HepG2 (cell line): ENCODE results near the gene TMEM38B. TPM values are rescaled to one million over a fixed set of nuclear protein-coding genes. Genes with fewer than 3 reads are reported as not detected.

Source experiments
- ATAC-seq: fragments of 200-7000 bp; cut with Tn5 transposase; 3 replicates; pipeline ENCODE4 v1.9.1; 2020; ENCODE audit warnings: mild to moderate bottlenecking, moderate library complexity
- BruUV-seq: library from RNA; stranded (reverse); fragments of 400-500 nt; replicated peaks from 2 replicates; lab custom pipeline; 2021; lab: Mats Ljungman, UMichigan
- CTCF ChIA-PET: fragments of 300-600 bp; formaldehyde crosslinking; extraction: SDS; loops from one replicate; lab custom pipeline; 2021; ENCODE audit warnings: low total read pairs, inconsistent platforms, low intra/inter-chr PET ratio; lab: Yijun Ruan, JAX
- POLR2A ChIA-PET: fragments of 350-600 bp; sonication (Branson Sonifier 250); formaldehyde crosslinking; loops from one replicate; lab custom pipeline; 2020; ENCODE audit warnings: antibody characterized with exemption, inconsistent platforms; lab: Yijun Ruan, JAX
- DNase-seq: peaks from one replicate; pipeline ENCODE4 v3.0.0-alpha.2; 2015; ENCODE audit warnings: low spot score
- FAIRE-seq: peaks from 3 replicates; lab custom pipeline; 2011; peaks lifted over from hg19 to GRCh38; lab: Jason Lieb, UNC
- H2AFZ ChIP-seq: one replicate; pipeline ENCODE4 v1.6.1; 2011; ENCODE audit warnings: low read length, inconsistent platforms
- H3K27ac ChIP-seq: fragments of 300-600 bp; 3 replicates; pipeline ENCODE4 v1.8.0; 2011; ENCODE audit warnings: mixed run types, mild to moderate bottlenecking, mixed read lengths, low read length, inconsistent platforms; ENCODE audit not compliant: insufficient read depth; ENCODE audit errors: extremely low read length
- H3K27me3 ChIP-seq, 2 experiments: fragments of 200-600 bp in 1 of 2; 2 replicates in 1 of 2; 3 replicates in 1 of 2; pipeline versions ENCODE4 v1.6.0 to v1.8.0; 2011; ENCODE audit warnings: low read length in 2 of 2, mild to moderate bottlenecking in 2 of 2, moderate library complexity in 2 of 2, inconsistent platforms in 1 of 2; ENCODE audit not compliant: insufficient read depth in 2 of 2, control insufficient read depth in 1 of 2
- H3K36me3 ChIP-seq, 2 experiments: fragments of 200-600 bp in 1 of 2; replicated peaks in 1 of 2; 2 replicates in 1 of 2; 3 replicates in 1 of 2; pipeline versions ENCODE4 v1.5.1 to v1.8.0; 2011; ENCODE audit warnings: low read length in 2 of 2, inconsistent platforms in 1 of 2; ENCODE audit not compliant: insufficient read depth in 2 of 2, control insufficient read depth in 1 of 2
- H3K4me1 ChIP-seq: 2 replicates; pipeline ENCODE4 v1.5.1; 2012; ENCODE audit warnings: low read length, inconsistent platforms; ENCODE audit not compliant: insufficient read depth
- H3K4me2 ChIP-seq: 2 replicates; pipeline ENCODE4 v1.6.0; 2011; ENCODE audit warnings: low read depth, low read length, inconsistent platforms
- H3K4me3 ChIP-seq, 3 experiments: fragments of 200-600 bp in 1 of 3; sonication (generic), shearing (Covaris generic) in 1 of 3; replicated peaks in 1 of 3; 2 replicates each; pipeline ENCODE4 v1.5.1; 2011 to 2016; ENCODE audit warnings: low read length in 3 of 3, inconsistent platforms in 2 of 3, low read depth in 2 of 3, mild to moderate bottlenecking in 2 of 3, control low read depth in 1 of 3, mixed read lengths in 1 of 3; ENCODE audit not compliant: insufficient read depth in 1 of 3
- H3K79me2 ChIP-seq: one replicate; pipeline ENCODE4 v1.6.1; 2011; ENCODE audit warnings: low read length, inconsistent platforms; ENCODE audit not compliant: insufficient read depth
- H3K9ac ChIP-seq: 2 replicates; pipeline ENCODE4 v1.6.0; 2011; ENCODE audit warnings: mild to moderate bottlenecking, low read depth, low read length, inconsistent platforms; ENCODE audit not compliant: insufficient read depth
- H3K9me3 ChIP-seq: 2 replicates; pipeline ENCODE4 v1.5.1; 2012; ENCODE audit warnings: mild to moderate bottlenecking, low read length
- H4K20me1 ChIP-seq: 2 replicates; pipeline ENCODE4 v1.6.0; 2011; ENCODE audit warnings: inconsistent platforms, mild to moderate bottlenecking, low read length, moderate library complexity; ENCODE audit not compliant: insufficient read depth
- DNMT3B ChIP-seq: conservative IDR thresholded peaks from 2 replicates; pipeline ENCODE4 v1.6.1; 2016; ENCODE audit warnings: missing biosample characterization, control low read depth
- GLI4 ChIP-seq: sonication (generic); formaldehyde crosslinking; IDR thresholded peaks from 2 replicates; pipeline ENCODE4 v1.5.1; 2020; ENCODE audit warnings: missing genetic modification reagents, mild to moderate bottlenecking, moderate library complexity, borderline replicate concordance
- NONO ChIP-seq, 2 experiments: fragments of 450-650 bp in 1 of 2; sonication (generic) in 1 of 2; formaldehyde crosslinking in 1 of 2; IDR thresholded peaks in 1 of 2; conservative IDR thresholded peaks in 1 of 2; 2 replicates each; pipeline versions ENCODE4 v1.6.1 to v1.8.0; 2017 to 2022; ENCODE audit warnings: mild to moderate bottlenecking in 1 of 2, missing genetic modification reagents in 1 of 2, moderate library complexity in 1 of 2
- SPEN ChIP-seq: sonication (generic); formaldehyde crosslinking; IDR thresholded peaks from 2 replicates; pipeline ENCODE4 v1.5.1; 2020; ENCODE audit warnings: low read depth, mild to moderate bottlenecking, missing genetic modification reagents
- STAT5B ChIP-seq: sonication (generic); formaldehyde crosslinking; IDR thresholded peaks from 2 replicates; pipeline ENCODE4 v1.4.0; 2020; ENCODE audit warnings: missing genetic modification reagents
- ZFX ChIP-seq: sonication (generic); formaldehyde crosslinking; IDR thresholded peaks from 2 replicates; pipeline ENCODE4 v1.4.0; 2020; ENCODE audit warnings: mild to moderate bottlenecking, low read depth, missing genetic modification reagents, moderate library complexity
- ZMYM4 ChIP-seq: sonication (generic); formaldehyde crosslinking; IDR thresholded peaks from 2 replicates; pipeline ENCODE4 v1.8.1; 2023; ENCODE audit warnings: mild to moderate bottlenecking, missing genetic modification reagents
- ZNF143 ChIP-seq: sonication (generic); formaldehyde crosslinking; IDR thresholded peaks from 2 replicates; pipeline ENCODE4 v1.4.0; 2020; ENCODE audit warnings: missing genetic modification reagents
- ZNF326 ChIP-seq: sonication (generic); formaldehyde crosslinking; IDR thresholded peaks from 2 replicates; pipeline ENCODE4 v1.4.0; 2020; ENCODE audit warnings: missing genetic modification reagents, borderline replicate concordance
- ZNF329 ChIP-seq: sonication (generic); formaldehyde crosslinking; IDR thresholded peaks from 2 replicates; pipeline ENCODE4 v1.9.0; 2021; ENCODE audit warnings: low read depth, mild to moderate bottlenecking, missing genetic modification reagents
- ZNF746 ChIP-seq: sonication (generic); formaldehyde crosslinking; IDR thresholded peaks from 2 replicates; pipeline ENCODE4 v1.8.0; 2022; ENCODE audit warnings: mild to moderate bottlenecking, missing genetic modification reagents
- whole genome bisulfite sequencing: methylation state at CpG from one replicate; pipeline ENCODE4 v1.1.6; 2017; ENCODE audit warnings: low lambda C conversion rate; 5-methylcytosine and 5-hydroxymethylcytosine counted together
- in situ Hi-C: cut with HindIII; loops from 2 replicates; pipeline ENCODE4 v1.10.0; 2017; ENCODE audit warnings: low pct_unique_long_range_greater_than_20kb; ENCODE audit not compliant: extremely low pct_ligation_motif_present
- intact Hi-C: fragments of 100-400 bp; cut with micrococcal nuclease; formaldehyde crosslinking; loops from one replicate; pipeline ENCODE4 v1.10.0; 2022; ENCODE audit not compliant: unreplicated experiment
- polyA plus RNA-seq, 8 experiments: library from polyadenylated mRNA; depleted of rRNA in 3 of 8; stranded (reverse) in 7 of 8; unstranded in 1 of 8; fragments of >200 nt; fragmentation: Illumina TruSeq in 4 of 8; extraction: Trizol in 4 of 8; gene quantifications; 2 replicates each; pipeline versions ENCODE4 v1.2.1 to v1.2.3, GENCODE V29; 2011 to 2016; ENCODE audit warnings: low read depth in 4 of 8, missing spikeins in 1 of 8, mixed read lengths in 1 of 8; ENCODE audit not compliant: insufficient read depth in 1 of 8
- total RNA-seq, 5 experiments: library from RNA; depleted of rRNA; stranded (reverse); fragments of >200 nt; fragmentation: Illumina TruSeq; extraction: Trizol; gene quantifications; 2 replicates each; pipeline ENCODE4 v1.2.3, GENCODE V29; 2016; ENCODE audit warnings: low read depth in 1 of 5
- TF ChIP-seq, protein P1 (sequence below): sonication (generic); formaldehyde crosslinking; conservative IDR thresholded peaks from 2 replicates; pipeline ENCODE4 v1.8.1; 2023; ENCODE audit warnings: missing genetic modification reagents

Gene TMEM38B
- total and polyA plus RNA-seq, 2 of the 13 experiments (the other 11 are each of a cell fraction or from before 2014, with no cell fraction given): 13.4 to 32.4 TPM

GRCh38 chr9:105678781-105679180, 15.6 kb upstream of the TMEM38B start:
- no peak overlapping the region for H2AFZ ChIP-seq
- no peaks in the 10 kb centered on the region; a peak in 1 of 5 replicates for H3K27me3 ChIP-seq
- no TSS peak for BruUV-seq
- FAIRE-seq: no peak
- in situ Hi-C loops (no loop called here), intact Hi-C loops (loop anchor here (5.0 kb wide), 1 partner anchor 46 kb away; no protein-coding TSS in a partner anchor)
- H3K9me3 ChIP-seq: no peaks in the 10 kb centered on the region
- H3K9ac ChIP-seq: no peak overlapping the region
- 6% methylated on average over 1 of the region's 1 CpG for WGBS
- no peak for DNase-seq
- H3K4me1 ChIP-seq: peaks cover 32% of the 10 kb centered on the region
- H4K20me1 ChIP-seq: no peaks in the 10 kb centered on the region
- ATAC-seq: no peak
- no peak overlapping the region; a peak in 1 of 6 replicates for H3K4me3 ChIP-seq
- no peaks in the 10 kb centered on the region for H3K79me2 ChIP-seq
- no peaks in the 10 kb centered on the region for H3K36me3 ChIP-seq
- peak overlapping the region; percentile 65; the same call in 1 of the 2 replicates for H3K4me2 ChIP-seq
- ChIA-PET CTCF (no interaction called here), POLR2A (interaction anchor here (1.4 kb wide), 1 partner anchor 16 kb away, joined by 6 read pairs; the partner anchor contains the start of gene TMEM38B)
- TF ChIP-seq ZNF143 (no peak), ZNF326 (CRISPR knock-in tag) (no peak), ZFX (CRISPR knock-in tag) (no peak), NONO (IDR thresholded peaks at IDR 0.05) (no peak), NONO (CRISPR knock-in tag; conservative IDR thresholded peaks at IDR 0.05) (no peak), ZNF746 (no peak), SPEN (CRISPR knock-in tag) (no peak), GLI4 (CRISPR knock-in tag) (no peak), DNMT3B (CRISPR knock-in tag) (no peak), STAT5B (no peak), ZMYM4 (CRISPR knock-in tag) (no peak), ZNF329 (CRISPR knock-in tag) (no peak)
- TF ChIP-seq, protein P1, sequence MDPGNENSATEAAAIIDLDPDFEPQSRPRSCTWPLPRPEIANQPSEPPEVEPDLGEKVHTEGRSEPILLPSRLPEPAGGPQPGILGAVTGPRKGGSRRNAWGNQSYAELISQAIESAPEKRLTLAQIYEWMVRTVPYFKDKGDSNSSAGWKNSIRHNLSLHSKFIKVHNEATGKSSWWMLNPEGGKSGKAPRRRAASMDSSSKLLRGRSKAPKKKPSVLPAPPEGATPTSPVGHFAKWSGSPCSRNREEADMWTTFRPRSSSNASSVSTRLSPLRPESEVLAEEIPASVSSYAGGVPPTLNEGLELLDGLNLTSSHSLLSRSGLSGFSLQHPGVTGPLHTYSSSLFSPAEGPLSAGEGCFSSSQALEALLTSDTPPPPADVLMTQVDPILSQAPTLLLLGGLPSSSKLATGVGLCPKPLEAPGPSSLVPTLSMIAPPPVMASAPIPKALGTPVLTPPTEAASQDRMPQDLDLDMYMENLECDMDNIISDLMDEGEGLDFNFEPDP: no peak
- H3K27ac ChIP-seq: no peak overlapping the region
